Measurements from ENCODE around the gene PHKG2.
A peak's percentile ranks its signal among the peaks of the same experiment; 100 is the strongest.

The PHKG2 gene

GRCh38 chr16:30771726-30772125 lies 23.5 kb downstream of the PHKG2 start:
- DNase-seq (ENCODE audit: insufficient read length, low spot score): no peak

GRCh38 chr16:30773826-30774225 lies 25.6 kb downstream of the PHKG2 start:
- FAIRE-seq (no peak), DNase-seq (ENCODE audit: insufficient read length, low spot score) (no peak)

More at GRCh38 chr16:30771726-30772125, 23.5 kb downstream of the PHKG2 start:
- FAIRE-seq: no peak

GRCh38 chr16:30774367-30775130 lies 26.3 kb downstream of the PHKG2 start:
- no peak for FAIRE-seq
- DNase-seq (ENCODE audit: insufficient read length, low spot score): no peak

GRCh38 chr16:30775131-30775391 lies 26.8 kb downstream of the PHKG2 start:
- FAIRE-seq: no peak

GRCh38 chr16:30775392-30776188 lies 27.4 kb downstream of the PHKG2 start:
- peak; percentile 90 for DNase-seq (ENCODE audit: insufficient read length, low spot score)
- FAIRE-seq: peak; percentile 21

More at GRCh38 chr16:30775131-30775391, 26.8 kb downstream of the PHKG2 start:
- no peak for DNase-seq (ENCODE audit: insufficient read length, low spot score)

GRCh38 chr16:30777591-30778297 lies 29.5 kb downstream of the PHKG2 start:
- FAIRE-seq (no peak), DNase-seq (ENCODE audit: insufficient read length, low spot score) (no peak)

- DNase-seq (ENCODE audit: insufficient read length, low spot score): no peak
Measured at GRCh38 chr16:30778549-30779244, 30.5 kb downstream of the PHKG2 start.

GRCh38 chr16:30779596-30779995 lies 31.4 kb downstream of the PHKG2 start:
- FAIRE-seq (no peak), DNase-seq (ENCODE audit: insufficient read length, low spot score) (no peak)

More at GRCh38 chr16:30778549-30779244, 30.5 kb downstream of the PHKG2 start:
- no peak for FAIRE-seq

GRCh38 chr16:30780021-30780420 lies 31.8 kb downstream of the PHKG2 start:
- FAIRE-seq (no peak), DNase-seq (ENCODE audit: insufficient read length, low spot score) (no peak)

- DNase-seq (ENCODE audit: insufficient read length, low spot score): no peak
- FAIRE-seq: no peak
Measured at GRCh38 chr16:30780549-30780948, 32.3 kb downstream of the PHKG2 start.

- DNase-seq (ENCODE audit: insufficient read length, low spot score) (no peak), FAIRE-seq (no peak)
Measured at GRCh38 chr16:30782486-30783279, 34.5 kb downstream of the PHKG2 start.

GRCh38 chr16:30783280-30784109 lies 35.3 kb downstream of the PHKG2 start:
- FAIRE-seq: no peak
- no peak for DNase-seq (ENCODE audit: insufficient read length, low spot score)

- no peak for FAIRE-seq
- DNase-seq (ENCODE audit: insufficient read length, low spot score): no peak
Measured at GRCh38 chr16:30784215-30784614, 36.0 kb downstream of the PHKG2 start.

GRCh38 chr16:30785126-30786106 lies 37.2 kb downstream of the PHKG2 start:
- no peak for FAIRE-seq
- DNase-seq (ENCODE audit: insufficient read length, low spot score): no peak

GRCh38 chr16:30786115-30786935 lies 38.1 kb downstream of the PHKG2 start:
- DNase-seq (ENCODE audit: insufficient read length, low spot score): no peak

GRCh38 chr16:30786936-30787612 lies 38.8 kb downstream of the PHKG2 start, which contains the start of gene ZNF629:
Gene ZNF629, minus strand, starts transcription at chr16:30787205. Its CDS starts 2,723 bp downstream, at chr16:30784482.
- FAIRE-seq (no peak), DNase-seq (ENCODE audit: insufficient read length, low spot score) (peak; percentile 66)

More at GRCh38 chr16:30786115-30786935, 38.1 kb downstream of the PHKG2 start:
- FAIRE-seq: no peak

All from GM19239 (cell line).